ENCODE data around the gene CEP120. TPM values are rescaled to one million over a fixed set of nuclear protein-coding genes. Genes with fewer than 3 reads are reported as not detected.
A peak's percentile ranks its signal among the peaks of the same experiment; 100 is the strongest.

CEP120 gene
- total and polyA plus RNA-seq, 2 experiments from 2014 or later, result 4.9 to 16.3 TPM

DNA sequence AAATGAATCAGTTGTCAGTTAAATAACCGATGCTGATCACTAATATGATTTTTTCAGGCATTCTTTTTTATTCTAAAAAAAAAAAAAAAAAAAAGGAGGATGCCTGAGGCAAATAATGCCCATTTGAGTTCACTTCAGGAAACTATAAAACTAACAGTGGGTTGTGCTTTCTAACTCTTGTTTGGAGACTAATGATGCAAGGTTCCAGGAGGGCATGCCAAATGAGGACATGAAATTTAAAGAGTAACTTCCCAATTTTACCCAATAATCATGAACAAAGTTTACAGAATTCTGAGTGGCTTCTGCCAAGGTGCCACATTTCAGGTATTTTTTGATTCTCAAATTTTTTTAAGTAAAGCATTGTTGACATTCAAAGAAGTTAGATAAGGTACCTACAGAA is 41.0 kb downstream of the CEP120 start:
- H3F3A ChIP-seq (replicated peaks; ENCODE audit: low read depth), result no peaks in the 10 kb centered on the region
- no peak overlapping the region for H3K4me3 Mint-ChIP-seq
- H3K36me3 Mint-ChIP-seq (ENCODE audit: low read depth), result peaks cover 35% of the 10 kb centered on the region
- H4K20me1 ChIP-seq (replicated peaks; ENCODE audit: insufficient read depth), result no peaks in the 10 kb centered on the region
- DNase-seq (ENCODE audit: low spot score) (no peak), ATAC-seq (no peak)
- H3K36me3 ChIP-seq (ENCODE audit: insufficient read depth), result peaks cover 8% of the 10 kb centered on the region; the same call in 1 of the 2 replicates
- no peak overlapping the region for H3K4me2 ChIP-seq
- H3K4me3 ChIP-seq, result no peak overlapping the region
- no peaks in the 10 kb centered on the region for H3K79me2 ChIP-seq (replicated peaks; ENCODE audit: insufficient read depth)
- H3K27ac Mint-ChIP-seq, result no peak overlapping the region
- no peaks in the 10 kb centered on the region for H3K4me1 Mint-ChIP-seq
- no peaks in the 10 kb centered on the region for H3K9me2 ChIP-seq (ENCODE audit: insufficient read depth)
- no peak overlapping the region for H3K27ac ChIP-seq (ENCODE audit: low read depth)
- no peaks in the 10 kb centered on the region for H3K4me1 ChIP-seq (ENCODE audit: insufficient read depth)
- no peaks in the 10 kb centered on the region for H3K27me3 ChIP-seq (ENCODE audit: insufficient read depth)
- TF ChIP-seq ZNF331 (CRISPR knock-in tag; IDR thresholded peaks at IDR 0.05; ENCODE audit: low read depth) (no peak), EZH2phosphoT487 (IDR thresholded peaks at IDR 0.05; ENCODE audit: unreplicated experiment) (no peak), STAT1 (IDR thresholded peaks at IDR 0.05; ENCODE audit: unreplicated experiment) (no peak), POLR2AphosphoS5 (IDR thresholded peaks at IDR 0.05; ENCODE audit: low read depth) (no peak)
- TF ChIP-seq, protein P1, sequence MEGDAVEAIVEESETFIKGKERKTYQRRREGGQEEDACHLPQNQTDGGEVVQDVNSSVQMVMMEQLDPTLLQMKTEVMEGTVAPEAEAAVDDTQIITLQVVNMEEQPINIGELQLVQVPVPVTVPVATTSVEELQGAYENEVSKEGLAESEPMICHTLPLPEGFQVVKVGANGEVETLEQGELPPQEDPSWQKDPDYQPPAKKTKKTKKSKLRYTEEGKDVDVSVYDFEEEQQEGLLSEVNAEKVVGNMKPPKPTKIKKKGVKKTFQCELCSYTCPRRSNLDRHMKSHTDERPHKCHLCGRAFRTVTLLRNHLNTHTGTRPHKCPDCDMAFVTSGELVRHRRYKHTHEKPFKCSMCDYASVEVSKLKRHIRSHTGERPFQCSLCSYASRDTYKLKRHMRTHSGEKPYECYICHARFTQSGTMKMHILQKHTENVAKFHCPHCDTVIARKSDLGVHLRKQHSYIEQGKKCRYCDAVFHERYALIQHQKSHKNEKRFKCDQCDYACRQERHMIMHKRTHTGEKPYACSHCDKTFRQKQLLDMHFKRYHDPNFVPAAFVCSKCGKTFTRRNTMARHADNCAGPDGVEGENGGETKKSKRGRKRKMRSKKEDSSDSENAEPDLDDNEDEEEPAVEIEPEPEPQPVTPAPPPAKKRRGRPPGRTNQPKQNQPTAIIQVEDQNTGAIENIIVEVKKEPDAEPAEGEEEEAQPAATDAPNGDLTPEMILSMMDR (conservative IDR thresholded peaks at IDR 0.05; ENCODE audit: low read depth in 2 of 2), result no peak
- TF ChIP-seq, protein P2, sequence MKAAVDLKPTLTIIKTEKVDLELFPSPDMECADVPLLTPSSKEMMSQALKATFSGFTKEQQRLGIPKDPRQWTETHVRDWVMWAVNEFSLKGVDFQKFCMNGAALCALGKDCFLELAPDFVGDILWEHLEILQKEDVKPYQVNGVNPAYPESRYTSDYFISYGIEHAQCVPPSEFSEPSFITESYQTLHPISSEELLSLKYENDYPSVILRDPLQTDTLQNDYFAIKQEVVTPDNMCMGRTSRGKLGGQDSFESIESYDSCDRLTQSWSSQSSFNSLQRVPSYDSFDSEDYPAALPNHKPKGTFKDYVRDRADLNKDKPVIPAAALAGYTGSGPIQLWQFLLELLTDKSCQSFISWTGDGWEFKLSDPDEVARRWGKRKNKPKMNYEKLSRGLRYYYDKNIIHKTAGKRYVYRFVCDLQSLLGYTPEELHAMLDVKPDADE (IDR thresholded peaks at IDR 0.05), result no peak
- no peak overlapping the region for H2AFZ ChIP-seq
- H3K27me3 Mint-ChIP-seq (ENCODE audit: insufficient read depth, low read depth, poor library complexity), result no peaks in the 10 kb centered on the region
- H3K9me3 Mint-ChIP-seq, result no peaks in the 10 kb centered on the region

DNA sequence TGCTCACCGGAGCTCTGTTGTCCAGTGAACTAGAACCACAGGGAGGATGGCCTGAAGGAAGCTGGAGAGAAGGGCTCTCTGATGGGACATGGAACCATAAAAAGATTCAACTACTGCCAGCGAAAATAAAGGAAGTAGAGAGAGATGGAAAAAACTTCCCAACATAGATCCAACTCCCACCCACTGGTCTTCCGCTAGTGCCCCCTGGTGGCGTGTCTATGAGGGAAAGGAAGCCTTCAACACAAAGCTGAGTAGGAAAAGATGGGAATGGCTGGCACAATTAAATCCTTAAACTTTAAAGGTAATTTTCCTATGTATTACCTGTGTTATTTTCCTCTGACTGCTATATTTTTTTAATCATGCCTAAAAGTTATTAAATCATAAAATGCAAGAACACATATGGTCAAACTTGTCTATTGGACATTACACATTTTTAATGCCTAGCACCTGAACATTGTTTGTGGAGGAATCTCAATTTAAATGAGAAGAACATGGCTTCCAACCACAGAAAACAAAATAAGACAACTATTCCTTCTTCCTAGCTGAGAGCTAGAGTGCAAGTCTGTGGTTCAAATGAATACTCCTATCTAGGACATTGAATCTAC is 51.5 kb downstream of the CEP120 start:
- Histone ChIP-seq H3K9me2 (ENCODE audit: insufficient read depth) (no peaks in the 10 kb centered on the region), H3K4me3 (no peak overlapping the region), H3K79me2 (replicated peaks; ENCODE audit: insufficient read depth) (no peaks in the 10 kb centered on the region), H2AFZ (no peak overlapping the region), H3K36me3 (ENCODE audit: insufficient read depth) (peaks cover 6% of the 10 kb centered on the region), H3F3A (replicated peaks; ENCODE audit: low read depth) (no peaks in the 10 kb centered on the region), H3K4me1 (ENCODE audit: insufficient read depth) (no peaks in the 10 kb centered on the region), H3K27me3 (ENCODE audit: insufficient read depth) (no peaks in the 10 kb centered on the region), H3K27ac (ENCODE audit: low read depth) (no peak overlapping the region), H3K4me2 (no peak overlapping the region), H4K20me1 (replicated peaks; ENCODE audit: insufficient read depth) (no peaks in the 10 kb centered on the region)
- Mint-ChIP-seq H3K4me3 (no peak overlapping the region), H3K36me3 (ENCODE audit: low read depth) (peaks cover 44% of the 10 kb centered on the region), H3K27ac (no peak overlapping the region), H3K9me3 (no peaks in the 10 kb centered on the region), H3K4me1 (no peaks in the 10 kb centered on the region), H3K27me3 (ENCODE audit: insufficient read depth, low read depth, poor library complexity) (no peaks in the 10 kb centered on the region)
- TF ChIP-seq STAT1 (IDR thresholded peaks at IDR 0.05; ENCODE audit: unreplicated experiment), result no peak
- TF ChIP-seq, protein P1 (conservative IDR thresholded peaks at IDR 0.05; ENCODE audit: low read depth in 2 of 2), result peak; percentile 80 to 91
- DNase-seq (ENCODE audit: low spot score) (peak; percentile 78), ATAC-seq (peak; percentile 68)

Measured in GM23338 (cell line).